Measurements from ENCODE around the gene CHI3L2. TPM values are rescaled to one million over a fixed set of nuclear protein-coding genes. Genes with fewer than 3 reads are reported as not detected.

The CHI3L2 gene
- total RNA-seq, 2 donors from 2014 or later: 0.40 to 1.2 TPM

DNA sequence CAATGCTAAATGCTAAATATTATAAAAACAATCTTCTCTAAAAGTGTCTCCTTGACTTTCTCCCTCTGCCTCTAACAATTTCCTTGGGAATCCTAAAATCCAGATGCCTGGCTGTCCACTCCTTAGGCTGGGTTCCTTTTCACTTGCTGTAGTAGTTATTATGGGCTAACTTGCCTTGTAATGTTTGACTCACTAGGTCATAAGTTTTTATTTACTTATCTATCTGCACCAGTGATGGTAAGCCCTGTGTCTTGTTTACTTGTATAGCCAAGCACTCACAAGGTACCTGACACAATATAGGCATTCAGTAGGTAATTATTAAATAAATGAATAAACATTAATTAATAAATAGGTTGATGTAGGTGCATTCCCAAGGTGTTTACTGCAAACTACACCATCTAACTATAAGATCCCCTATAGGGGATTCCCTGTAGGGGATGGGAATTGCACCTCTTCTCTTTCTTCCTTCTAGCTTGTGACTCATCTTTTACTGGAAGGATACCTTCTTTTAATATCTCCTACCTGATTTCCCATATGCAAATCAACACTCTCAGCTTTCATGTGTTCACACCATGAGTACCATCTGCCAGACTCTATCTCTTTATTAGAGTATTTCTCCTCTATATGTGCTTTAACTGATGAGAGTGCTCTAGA, 48.4 kb downstream of the CHI3L2 start:
- ATAC-seq: no peak
- intact Hi-C loops (cut with DNase I, micrococcal nuclease): no loop called here
- no peak for DNase-seq

DNA sequence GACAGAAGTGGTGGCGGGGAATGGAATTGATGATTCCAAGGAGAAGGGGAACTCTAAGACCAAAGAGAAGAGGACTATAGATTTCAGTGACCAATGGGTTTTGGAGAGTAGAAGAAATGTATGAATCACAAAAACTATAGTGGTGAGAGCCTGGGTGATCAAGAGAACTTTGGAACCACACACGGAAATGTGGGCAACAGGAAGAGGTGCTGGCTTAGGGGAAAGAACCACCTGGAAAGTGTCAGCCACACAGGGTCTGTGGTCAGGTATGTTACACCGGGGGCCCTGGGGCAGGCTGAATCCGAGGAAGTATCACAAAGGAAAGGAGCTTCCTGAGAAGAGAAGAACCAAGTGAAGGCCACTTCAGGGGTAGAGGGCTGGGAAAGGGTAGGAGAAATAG, 51.6 kb downstream of the CHI3L2 start:
- DNase-seq (no peak), ATAC-seq (no peak)
- intact Hi-C loops (cut with DNase I, micrococcal nuclease): no loop called here

DNA sequence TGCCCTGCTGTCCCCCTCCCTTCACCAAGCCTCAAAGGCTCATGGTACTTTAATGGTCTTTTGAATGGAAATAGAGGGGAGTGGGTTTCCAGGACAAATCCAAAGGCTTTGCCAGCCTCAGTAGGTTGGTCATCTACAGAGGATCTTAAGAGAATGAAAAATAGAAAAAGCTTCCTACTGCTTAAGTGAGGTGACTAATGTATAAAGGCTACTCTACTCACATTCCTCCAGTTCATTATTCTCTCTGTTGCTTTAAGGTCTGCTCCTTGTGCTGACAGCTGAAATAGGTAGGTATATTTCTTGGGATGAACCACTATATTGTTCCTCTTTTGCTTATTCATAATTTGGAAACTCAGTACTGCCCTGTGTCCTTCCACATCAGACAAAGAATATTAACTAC, 52.8 kb downstream of the CHI3L2 start:
- intact Hi-C loops (cut with DNase I, micrococcal nuclease): no loop called here
- DNase-seq: no peak
- no peak for ATAC-seq

DNA sequence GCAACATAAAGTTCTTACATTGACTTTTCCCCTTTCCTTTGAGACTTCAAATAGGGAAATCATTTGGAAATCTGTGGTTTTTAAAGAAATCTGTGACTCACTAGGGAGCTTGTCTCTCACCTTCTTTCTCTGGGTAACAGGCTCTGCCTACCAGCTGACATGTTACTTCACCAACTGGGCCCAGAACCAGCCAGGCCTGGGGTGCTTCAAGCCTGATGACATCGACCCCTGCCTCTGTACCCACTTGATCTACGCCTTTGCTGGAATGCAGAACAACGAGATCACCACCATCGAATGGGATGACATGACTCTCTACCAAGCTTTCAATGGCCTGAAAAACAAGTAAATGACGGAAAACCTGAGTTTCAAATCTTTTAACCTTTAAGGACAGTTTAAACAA, 53.9 kb downstream of the CHI3L2 start:
- ATAC-seq: no peak
- intact Hi-C loops (cut with DNase I, micrococcal nuclease): no loop called here
- DNase-seq: no peak

DNA sequence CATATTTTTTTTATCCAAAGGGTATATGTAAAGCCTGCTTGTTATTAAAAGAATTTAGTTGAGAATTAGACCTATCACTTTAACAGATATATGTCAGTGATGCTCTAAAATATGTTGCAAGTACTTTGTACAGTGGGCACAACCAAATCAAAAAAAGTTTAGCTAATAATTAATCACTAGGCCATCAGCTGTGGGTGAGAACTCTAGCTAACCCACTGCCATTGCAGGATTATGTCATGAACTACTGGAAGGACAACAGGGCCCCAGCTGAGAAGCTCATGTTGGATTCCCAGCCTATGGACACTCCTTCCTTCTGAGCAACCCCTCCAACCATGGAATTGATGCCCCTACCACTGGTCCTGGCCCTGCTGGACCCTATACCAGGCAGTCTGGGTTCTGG, 56.3 kb downstream of the CHI3L2 start:
- ATAC-seq: no peak
- no peak for DNase-seq

DNA sequence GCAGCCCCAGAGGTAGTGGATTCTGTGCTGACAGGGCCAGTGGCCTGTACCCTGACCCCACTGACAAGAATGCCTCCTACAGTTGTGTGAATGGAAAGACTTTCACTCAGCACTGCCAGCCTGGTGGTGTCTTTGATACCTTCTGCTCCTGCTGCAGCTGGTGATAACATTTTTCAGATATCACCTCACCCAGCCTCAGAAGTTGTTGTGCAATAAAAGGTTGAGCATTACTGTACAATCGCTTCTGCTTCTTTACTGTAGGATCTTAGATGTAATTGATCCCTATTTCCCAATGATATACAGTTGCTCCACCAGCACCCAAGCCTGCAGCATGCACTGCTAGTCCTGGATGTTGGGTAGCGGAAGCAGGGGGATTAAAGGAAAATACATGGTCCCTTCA, 58.4 kb downstream of the CHI3L2 start:
- intact Hi-C loops (cut with DNase I, micrococcal nuclease): no loop called here
- ATAC-seq (no peak), DNase-seq (no peak)

More for the DNA sequence above, 56.3 kb downstream of the CHI3L2 start:
- intact Hi-C loops (cut with DNase I, micrococcal nuclease): no loop called here

DNA sequence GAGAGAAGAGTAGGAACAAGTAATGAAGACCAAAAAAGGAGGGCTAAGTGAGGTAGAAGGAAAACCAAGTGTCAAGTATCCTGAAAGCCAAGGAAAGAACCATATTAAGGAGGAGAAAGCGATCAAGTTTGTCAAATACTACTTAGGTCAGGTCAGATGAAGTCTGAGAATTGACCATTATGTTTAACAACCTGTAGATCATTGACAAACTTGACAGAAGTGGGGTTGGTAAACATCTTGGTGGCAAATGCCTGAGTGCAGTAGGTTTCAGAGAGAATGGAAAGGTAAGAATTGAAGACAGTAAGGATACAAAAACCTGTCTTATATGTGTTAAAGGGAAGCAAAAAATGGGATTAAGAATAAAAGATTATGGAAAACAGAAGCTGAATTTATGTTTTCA, 59.4 kb downstream of the CHI3L2 start:
- intact Hi-C loops (cut with DNase I, micrococcal nuclease): no loop called here
- no peak for DNase-seq
- ATAC-seq: no peak

DNA sequence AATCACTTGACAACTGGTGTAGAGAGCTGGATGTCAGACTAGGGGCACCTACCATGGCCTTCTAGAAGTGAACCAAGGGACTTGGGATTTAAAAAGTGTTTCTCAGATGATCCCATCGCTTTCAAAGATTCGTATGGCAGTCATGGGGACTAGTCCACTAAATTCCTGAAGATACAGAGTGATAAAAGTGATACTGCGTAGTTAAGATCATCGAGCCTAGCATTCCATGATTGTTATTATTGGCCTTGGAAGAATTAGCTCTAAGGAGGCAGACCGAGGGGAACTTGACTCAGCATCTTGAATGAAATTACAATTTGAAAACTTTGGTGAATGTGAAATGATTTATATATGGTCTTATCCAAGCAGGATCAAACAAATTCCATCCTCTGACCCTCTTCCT, 61.9 kb downstream of the CHI3L2 start:
- intact Hi-C loops (cut with DNase I, micrococcal nuclease): no loop called here
- DNase-seq (no peak), ATAC-seq (no peak)

DNA sequence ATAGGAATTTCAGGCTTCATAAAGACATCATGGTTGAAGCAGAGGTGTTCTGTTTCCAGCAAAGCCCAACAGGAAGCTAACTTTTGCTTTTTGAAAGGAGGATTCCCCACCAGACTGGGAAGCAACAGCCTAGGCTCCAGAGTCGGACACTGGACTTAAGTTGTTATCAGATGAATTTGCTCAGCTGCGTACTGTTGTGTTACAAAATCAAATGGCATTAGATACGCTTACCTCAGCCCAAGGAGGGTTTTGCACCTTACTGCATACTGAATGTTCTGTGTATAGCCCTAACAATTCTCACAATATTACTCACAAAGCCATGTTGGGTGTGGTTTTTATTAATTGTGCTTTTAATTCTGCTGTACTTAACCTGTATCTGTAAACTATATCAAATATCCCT, 62.6 kb downstream of the CHI3L2 start:
- DNase-seq (no peak), ATAC-seq (no peak)
- intact Hi-C loops (cut with DNase I, micrococcal nuclease): no loop called here

DNA sequence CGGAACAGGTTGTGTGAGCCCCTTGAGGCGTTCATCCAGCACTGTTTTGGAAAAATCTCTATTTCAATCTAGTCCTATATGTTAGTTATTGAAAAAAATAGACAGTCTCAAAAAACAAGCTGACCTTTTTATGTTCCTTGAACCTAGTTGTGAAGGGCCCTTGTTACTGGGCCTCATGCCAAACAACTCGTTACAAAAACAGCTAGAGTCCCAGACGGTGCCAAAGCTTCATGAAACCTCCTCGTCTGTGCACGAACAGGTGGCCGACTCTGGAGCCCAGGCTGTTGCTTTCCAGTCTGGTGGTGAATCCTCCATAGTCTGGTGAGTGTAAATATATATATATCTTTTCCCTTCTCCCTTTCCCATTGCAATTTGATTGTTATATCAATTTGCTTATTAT, 63.1 kb downstream of the CHI3L2 start, which contains the start of gene CHIA:
CHIA (plus strand) TSS at position 222 of the 400 bp plus-strand sequence. CDS start 19,617 bp downstream, outside the sequence.
- intact Hi-C loops (cut with DNase I, micrococcal nuclease): no loop called here
- ATAC-seq (no peak), DNase-seq (no peak)

Other genes with a start within 250 kb of the CHI3L2 start
- 10 to 100 TPM; 59.8 to 62.1 TPM for gene DRAM2, start 87.6 kb upstream of the CHI3L2 start, total RNA-seq
- 10 to 100 TPM; 30.8 to 37.0 TPM for gene CEPT1, start 87.5 kb upstream of the CHI3L2 start, total RNA-seq
- 10 to 100 TPM; 54.1 to 63.5 TPM for gene DENND2D, start 27.1 kb upstream of the CHI3L2 start, total RNA-seq
- not detected for gene CHIA, start 63.1 kb downstream of the CHI3L2 start, total RNA-seq
- 1 to 10 TPM; 1.6 to 3.1 TPM for gene OVGP1, start 200.0 kb downstream of the CHI3L2 start, total RNA-seq
- gene WDR77, start 221.5 kb downstream of the CHI3L2 start, total RNA-seq: 10 to 100 TPM; 20.5 to 26.6 TPM
- 100 to 1,000 TPM; 410 to 461 TPM for gene ATP5PB, start 221.8 kb downstream of the CHI3L2 start, total RNA-seq
- gene C1orf162, start 246.3 kb downstream of the CHI3L2 start, total RNA-seq: 1 to 10 TPM; 4.4 to 5.6 TPM